MCF 10A (cell line): ENCODE measurements around the gene ETV5. TPM values are rescaled to one million over a fixed set of nuclear protein-coding genes. Genes with fewer than 3 reads are reported as not detected.

Experiments
- BruUV-seq: library from RNA; stranded (reverse); fragments of 400-500 nt; replicated peaks from 2 replicates; lab custom pipeline; 2021; lab: Mats Ljungman, UMichigan
- CTCF ChIA-PET: fragments of 300-600 bp; sonication (Branson Sonifier 250); formaldehyde crosslinking; extraction: SDS; loops from one replicate; lab custom pipeline; 2021; ENCODE audit warnings: antibody characterized with exemption, inconsistent platforms; lab: Yijun Ruan, JAX
- POLR2A ChIA-PET: fragments of 300-600, 350-650 bp; sonication (Branson Sonifier 250); formaldehyde crosslinking; extraction: SDS; loops from one replicate; lab custom pipeline; 2020; ENCODE audit warnings: antibody characterized with exemption, inconsistent platforms; lab: Yijun Ruan, JAX
- DNase-seq: peaks from one replicate; pipeline ENCODE4 v3.0.0-alpha.2; 2018; ENCODE audit not compliant: unreplicated experiment
- H3K27ac Mint-ChIP-seq: one replicate; pipeline ENCODE4 v1.8.0; 2022; ENCODE audit warnings: mild to moderate bottlenecking, low read depth, mixed read lengths; ENCODE audit not compliant: unreplicated experiment
- H3K27me3 Mint-ChIP-seq: one replicate; pipeline ENCODE4 v1.8.0; 2022; ENCODE audit warnings: mixed read lengths; ENCODE audit not compliant: insufficient read depth, unreplicated experiment
- H3K36me3 Mint-ChIP-seq: one replicate; pipeline ENCODE4 v1.8.0; 2022; ENCODE audit warnings: mild to moderate bottlenecking, moderate library complexity, mixed read lengths; ENCODE audit not compliant: insufficient read depth, unreplicated experiment
- H3K4me1 Mint-ChIP-seq: one replicate; pipeline ENCODE4 v1.8.0; 2022; ENCODE audit warnings: mixed read lengths; ENCODE audit not compliant: insufficient read depth, unreplicated experiment
- H3K4me3 Mint-ChIP-seq: one replicate; pipeline ENCODE4 v1.8.0; 2022; ENCODE audit warnings: mild to moderate bottlenecking, moderate library complexity, mixed read lengths; ENCODE audit not compliant: unreplicated experiment
- H3K9me3 Mint-ChIP-seq: one replicate; pipeline ENCODE4 v1.8.0; 2022; ENCODE audit warnings: mixed read lengths; ENCODE audit not compliant: unreplicated experiment
- intact Hi-C: fragments of 100-400 bp; cut with micrococcal nuclease; formaldehyde crosslinking; loops from 2 replicates; pipeline ENCODE4 v1.14.1; 2022
- total RNA-seq: library from RNA; stranded (reverse); gene quantifications from 2 replicates; pipeline ENCODE4 v1.2.3, GENCODE V29; 2022
- TF ChIP-seq, protein P1 (sequence below): fragments of 200-600 bp; IDR thresholded peaks from one replicate; pipeline ENCODE4 v1.8.0; 2022; ENCODE audit warnings: antibody characterized with exemption, mild to moderate bottlenecking; ENCODE audit not compliant: unreplicated experiment

ETV5 gene
- total RNA-seq, 1 experiment from 2014 or later = 93.0 TPM

DNA sequence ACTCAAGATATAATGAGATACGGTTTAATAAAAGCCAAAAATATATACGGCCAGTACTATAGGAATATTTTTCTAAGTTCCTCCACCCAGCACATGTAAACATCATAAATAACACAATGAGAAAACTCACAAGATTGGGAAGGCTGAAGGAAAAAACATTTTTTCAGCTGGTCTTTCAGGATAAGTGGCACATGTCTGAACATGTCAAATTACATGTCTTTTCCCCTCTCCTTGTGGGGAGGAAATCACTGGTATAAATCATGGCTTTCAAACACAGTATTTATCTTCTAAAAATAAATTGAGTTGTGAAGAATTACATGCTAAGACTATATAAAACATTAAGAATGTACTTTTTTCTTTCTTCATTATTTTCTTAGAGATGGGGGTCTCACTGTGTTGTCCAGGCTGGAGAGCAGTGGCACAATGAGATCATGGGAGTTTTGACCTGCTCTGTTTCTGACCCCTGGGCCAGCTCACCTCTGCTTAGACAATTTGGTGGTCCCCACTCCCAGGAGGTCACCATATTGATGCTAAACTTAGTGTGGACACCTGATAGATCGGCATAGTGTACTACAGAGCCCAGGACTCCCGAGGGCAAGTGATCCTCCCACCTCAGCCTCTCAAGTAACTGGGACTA lies 32.8 kb downstream of the ETV5 start:
- peaks cover 8% of the 10 kb centered on the region for H3K4me1 Mint-ChIP-seq
- DNase-seq = no peak
- no peaks in the 10 kb centered on the region for H3K27me3 Mint-ChIP-seq
- H3K36me3 Mint-ChIP-seq = peaks cover 58% of the 10 kb centered on the region
- TF ChIP-seq, protein P1, sequence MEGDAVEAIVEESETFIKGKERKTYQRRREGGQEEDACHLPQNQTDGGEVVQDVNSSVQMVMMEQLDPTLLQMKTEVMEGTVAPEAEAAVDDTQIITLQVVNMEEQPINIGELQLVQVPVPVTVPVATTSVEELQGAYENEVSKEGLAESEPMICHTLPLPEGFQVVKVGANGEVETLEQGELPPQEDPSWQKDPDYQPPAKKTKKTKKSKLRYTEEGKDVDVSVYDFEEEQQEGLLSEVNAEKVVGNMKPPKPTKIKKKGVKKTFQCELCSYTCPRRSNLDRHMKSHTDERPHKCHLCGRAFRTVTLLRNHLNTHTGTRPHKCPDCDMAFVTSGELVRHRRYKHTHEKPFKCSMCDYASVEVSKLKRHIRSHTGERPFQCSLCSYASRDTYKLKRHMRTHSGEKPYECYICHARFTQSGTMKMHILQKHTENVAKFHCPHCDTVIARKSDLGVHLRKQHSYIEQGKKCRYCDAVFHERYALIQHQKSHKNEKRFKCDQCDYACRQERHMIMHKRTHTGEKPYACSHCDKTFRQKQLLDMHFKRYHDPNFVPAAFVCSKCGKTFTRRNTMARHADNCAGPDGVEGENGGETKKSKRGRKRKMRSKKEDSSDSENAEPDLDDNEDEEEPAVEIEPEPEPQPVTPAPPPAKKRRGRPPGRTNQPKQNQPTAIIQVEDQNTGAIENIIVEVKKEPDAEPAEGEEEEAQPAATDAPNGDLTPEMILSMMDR = no peak
- intact Hi-C loops = no loop called here
- ChIA-PET CTCF (interaction anchor here (1.5 kb wide), 1 partner anchor 21 kb away, joined by 4 read pairs; no protein-coding TSS in a partner anchor), POLR2A (interaction anchor here (0.6 to 2.0 kb wide), 5 partner anchors 10 to 166 kb away, joined by 3 to 6 read pairs (median 3); no protein-coding TSS in a partner anchor)
- H3K4me3 Mint-ChIP-seq = no peak overlapping the region
- no TSS peak for BruUV-seq
- H3K27ac Mint-ChIP-seq = peak overlapping the region; percentile 91
- no peaks in the 10 kb centered on the region for H3K9me3 Mint-ChIP-seq

DNA sequence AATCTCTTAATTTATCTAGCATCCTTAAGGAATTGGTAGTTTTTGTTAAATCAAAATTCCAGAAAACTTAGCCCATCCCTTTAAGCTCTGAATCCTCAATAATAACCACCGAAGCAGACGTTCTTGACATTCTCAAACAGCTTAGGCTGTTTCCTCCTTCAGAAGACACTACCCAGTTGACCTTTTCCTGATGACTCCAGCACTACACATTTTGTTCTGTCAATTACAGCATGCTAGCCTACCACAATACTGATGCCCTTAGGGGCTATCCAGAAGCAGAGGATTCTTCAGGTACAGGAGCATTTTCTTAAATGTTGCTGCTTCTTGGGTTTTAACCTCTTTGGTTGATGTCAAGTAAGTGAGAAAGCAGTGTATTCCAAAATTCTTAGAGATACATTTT lies 33.4 kb downstream of the ETV5 start:
- Mint-ChIP-seq H3K36me3 (peaks cover 61% of the 10 kb centered on the region), H3K4me3 (no peak overlapping the region), H3K4me1 (peaks cover 8% of the 10 kb centered on the region), H3K9me3 (no peaks in the 10 kb centered on the region), H3K27me3 (no peaks in the 10 kb centered on the region), H3K27ac (peak overlapping the region; percentile 91)
- CTCF ChIA-PET = interaction anchor here (1.5 kb wide), 1 partner anchor 22 kb away, joined by 4 read pairs; no protein-coding TSS in a partner anchor
- TF ChIP-seq, protein P1 = no peak
- intact Hi-C loops = no loop called here
- BruUV-seq = no TSS peak
- POLR2A ChIA-PET = interaction anchor here (0.7 to 2.0 kb wide), 3 partner anchors 11 to 55 kb away, joined by 3 to 4 read pairs (median 3); no protein-coding TSS in a partner anchor
- DNase-seq = no peak

DNA sequence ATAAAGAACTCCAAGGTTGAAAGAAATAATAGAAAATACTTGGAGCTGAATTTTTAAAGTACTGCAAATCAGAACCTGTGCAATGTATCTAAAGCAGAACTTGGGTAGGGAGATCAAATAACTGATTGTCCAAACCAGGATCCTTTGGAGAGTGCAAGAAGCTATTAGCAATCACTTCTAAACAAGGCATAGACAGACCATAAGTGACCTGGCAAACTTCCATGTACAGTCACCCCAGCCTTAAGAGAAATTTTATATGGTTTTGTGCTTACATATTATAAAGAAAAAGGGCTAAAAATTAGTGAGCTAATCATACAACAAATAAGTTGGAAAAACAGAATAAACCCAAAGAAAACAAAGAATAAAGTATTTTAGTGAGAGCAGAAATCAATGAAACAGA lies 35.2 kb downstream of the ETV5 start:
- POLR2A ChIA-PET = no interaction called here
- no TSS peak for BruUV-seq
- H3K27me3 Mint-ChIP-seq = no peaks in the 10 kb centered on the region
- intact Hi-C loops = no loop called here
- H3K9me3 Mint-ChIP-seq = no peaks in the 10 kb centered on the region
- CTCF ChIA-PET = no interaction called here
- H3K4me1 Mint-ChIP-seq = peaks cover 8% of the 10 kb centered on the region
- TF ChIP-seq, protein P1 = no peak
- H3K4me3 Mint-ChIP-seq = no peak overlapping the region
- peaks cover 61% of the 10 kb centered on the region for H3K36me3 Mint-ChIP-seq
- no peak overlapping the region for H3K27ac Mint-ChIP-seq
- no peak for DNase-seq

DNA sequence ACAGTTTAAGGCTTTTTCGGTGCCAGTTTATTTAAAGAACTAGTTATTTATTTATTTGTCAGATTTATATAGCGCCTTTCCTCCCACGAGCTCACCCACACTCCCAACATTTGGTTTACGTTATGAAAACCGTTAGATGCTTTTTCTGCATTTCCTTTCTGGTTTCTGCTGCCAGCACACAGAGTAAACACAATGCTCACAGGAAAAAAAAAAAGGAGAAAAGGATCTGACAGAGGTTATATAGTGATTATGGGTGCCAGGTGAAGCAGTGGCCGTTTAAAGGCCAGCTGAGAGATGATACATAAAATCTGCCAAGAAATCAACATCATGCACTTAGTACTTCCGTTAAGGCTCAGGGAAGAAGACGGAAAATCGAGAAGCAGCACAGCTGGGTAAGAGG lies 37.9 kb downstream of the ETV5 start:
- peak overlapping the region; percentile 35 for H3K27ac Mint-ChIP-seq
- no peak overlapping the region for H3K4me3 Mint-ChIP-seq
- intact Hi-C loops = no loop called here
- no peak for DNase-seq
- no TSS peak for BruUV-seq
- TF ChIP-seq, protein P1 = no peak
- peaks cover 8% of the 10 kb centered on the region for H3K4me1 Mint-ChIP-seq
- ChIA-PET POLR2A (interaction anchor here (0.6 to 1.2 kb wide), 3 partner anchors 10 to 31 kb away, joined by 3 to 4 read pairs (median 3); no protein-coding TSS in a partner anchor), CTCF (interaction anchor here (0.7 to 1.1 kb wide), 2 partner anchors 9 to 10 kb away, joined by 3 to 6 read pairs; no protein-coding TSS in a partner anchor)
- H3K27me3 Mint-ChIP-seq = no peaks in the 10 kb centered on the region
- H3K36me3 Mint-ChIP-seq = peaks cover 56% of the 10 kb centered on the region
- no peaks in the 10 kb centered on the region for H3K9me3 Mint-ChIP-seq
